Adrenal gland (tissue), 12 donors: ENCODE measurements around the gene PCED1B. TPM values are rescaled to one million over a fixed set of nuclear protein-coding genes. Genes with fewer than 3 reads are reported as not detected.

ENCODE experiments used
- DNase-seq, 7 donors: peaks; one replicate each; pipeline ENCODE4 v3.0.0-alpha.2; 2019 to 2020
- H3K27ac ChIP-seq, 5 donors: fragments of 200-600 bp; sonication (generic) in 4 of 5; 1 replicate in 3 of 5; 2 replicates in 2 of 5; pipeline versions ENCODE4 v1.5.1 to v1.8.0; 2016 to 2020; ENCODE audit warnings: mild to moderate bottlenecking in 1 of 5
- H3K27me3 ChIP-seq: fragments of 200-600 bp; 2 replicates; pipeline ENCODE4 v1.8.0; 2021
- H3K36me3 ChIP-seq, 2 donors: fragments of 200-600 bp; replicated peaks in 1 of 2; 1 replicate in 1 of 2; 2 replicates in 1 of 2; pipeline versions ENCODE4 v1.5.1 to v1.8.0; 2018 to 2022
- H3K4me1 ChIP-seq, 2 donors: fragments of 200-600 bp; replicated peaks in 1 of 2; 1 replicate in 1 of 2; 2 replicates in 1 of 2; pipeline versions ENCODE4 v1.5.1 to v1.8.0; 2018 to 2021
- H3K4me3 ChIP-seq, 4 donors: fragments of 200-600 bp; sonication (generic) in 3 of 4; one replicate each; pipeline ENCODE4 v1.5.1; 2016 to 2018
- H3K9me3 ChIP-seq, 3 donors: fragments of 200-600 bp; sonication (generic) in 1 of 3; replicated peaks in 1 of 3; 1 replicate in 2 of 3; 2 replicates in 1 of 3; pipeline versions ENCODE4 v1.5.1 to v1.8.0; 2016 to 2021
- POLR2A ChIP-seq, 2 donors: fragments of 450-650 bp; IDR thresholded peaks; one replicate each; pipeline ENCODE4 v1.6.1; 2017; ENCODE audit warnings: antibody characterized with exemption in 2 of 2, mild to moderate bottlenecking in 2 of 2, moderate library complexity in 1 of 2
- WGBS, 4 donors: extraction: QIAGEN DNeasy Blood & Tissue Kit in 2 of 4; methylation state at CpG; one replicate each; pipeline versions ENCODE4 v1.1.5 to v1.1.7; 2013 to 2017; 5-methylcytosine and 5-hydroxymethylcytosine counted together
- intact Hi-C, 2 donors: fragments of 100-400 bp; cut with DNase I; formaldehyde crosslinking; loops; one replicate each; pipeline versions ENCODE4 v1.14.1 to v1.15.0; 2022 to 2023
- polyA plus RNA-seq, 3 donors: library from polyadenylated mRNA; stranded (reverse); fragments of 200-250 nt in 2 of 3; fragments of 350-450 nt in 1 of 3; fragmentation: Illumina TruSeq in 1 of 3; extraction: RNeasy Lipid Tissue Mini Kit (QIAGEN cat#74804) in 1 of 3; gene quantifications; one replicate each; pipeline ENCODE4 v1.2.3, GENCODE V29; 2013 to 2014
- total RNA-seq, 9 donors: library from RNA; depleted of rRNA in 4 of 9; stranded (reverse); fragments of >200 nt in 4 of 9; fragments of 120-200 nt in 1 of 9; fragmentation: NEBNext Ultra II Directional in 1 of 9; extraction: Animal tissue kit (Norgen Biotek cat#: 25700) in 1 of 9; gene quantifications; one replicate each; pipeline versions ENCODE4 v1.1.0 to v1.2.4, GENCODE V29; 2013 to 2023
- TF ChIP-seq, protein P1 (sequence below), 6 experiments: fragments of 450-650 bp in 4 of 6; fragments of 200-600 bp in 2 of 6; sonication (generic) in 1 of 6; IDR thresholded peaks; 1 replicate in 5 of 6; 2 replicates in 1 of 6; pipeline versions ENCODE4 v1.5.1 to v1.8.0; 2016 to 2021; ENCODE audit warnings: antibody characterized with exemption in 6 of 6, mild to moderate bottlenecking in 2 of 6, moderate library complexity in 1 of 6
- donor health status: healthy with polysubstance abuse.
- donor health status: Bipolar disorder and iron deficiency.
- donor health status: DM: yes; HTN: yes; CAD: no.
- donor health status: DM: no; HTN: no; CAD: no.
- donor health status: DM: no; HTN: no; CAD: no.
- donor health status: DM: yes; HTN: yes; CAD: no.

The PCED1B gene
- total and polyA plus RNA-seq, 12 donors = 8.0 to 110 (median 39.9) TPM

DNA sequence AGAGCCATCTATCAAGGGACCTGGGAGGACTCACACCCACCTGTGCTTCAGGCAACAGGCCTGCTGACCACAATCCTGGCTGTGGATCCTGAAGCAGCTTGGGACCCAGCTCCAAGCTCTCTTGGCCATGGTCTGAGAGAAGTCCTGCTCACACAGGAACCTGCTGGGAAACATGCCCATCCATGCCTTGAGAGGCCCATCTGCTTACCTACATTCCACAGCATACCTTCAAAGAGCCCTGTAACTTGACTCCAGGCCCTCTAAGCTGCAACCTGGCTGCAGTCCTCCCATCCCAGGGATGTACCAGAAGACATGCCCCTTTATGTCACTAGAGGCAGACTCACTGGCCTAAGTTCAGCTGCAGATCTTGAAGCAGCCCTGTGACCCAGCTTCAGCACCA is 62.0 kb downstream of the PCED1B start:
- no peak overlapping the region for H3K4me3 ChIP-seq
- TF ChIP-seq POLR2A (IDR thresholded peaks at IDR 0.05) = no peak
- TF ChIP-seq, protein P1, sequence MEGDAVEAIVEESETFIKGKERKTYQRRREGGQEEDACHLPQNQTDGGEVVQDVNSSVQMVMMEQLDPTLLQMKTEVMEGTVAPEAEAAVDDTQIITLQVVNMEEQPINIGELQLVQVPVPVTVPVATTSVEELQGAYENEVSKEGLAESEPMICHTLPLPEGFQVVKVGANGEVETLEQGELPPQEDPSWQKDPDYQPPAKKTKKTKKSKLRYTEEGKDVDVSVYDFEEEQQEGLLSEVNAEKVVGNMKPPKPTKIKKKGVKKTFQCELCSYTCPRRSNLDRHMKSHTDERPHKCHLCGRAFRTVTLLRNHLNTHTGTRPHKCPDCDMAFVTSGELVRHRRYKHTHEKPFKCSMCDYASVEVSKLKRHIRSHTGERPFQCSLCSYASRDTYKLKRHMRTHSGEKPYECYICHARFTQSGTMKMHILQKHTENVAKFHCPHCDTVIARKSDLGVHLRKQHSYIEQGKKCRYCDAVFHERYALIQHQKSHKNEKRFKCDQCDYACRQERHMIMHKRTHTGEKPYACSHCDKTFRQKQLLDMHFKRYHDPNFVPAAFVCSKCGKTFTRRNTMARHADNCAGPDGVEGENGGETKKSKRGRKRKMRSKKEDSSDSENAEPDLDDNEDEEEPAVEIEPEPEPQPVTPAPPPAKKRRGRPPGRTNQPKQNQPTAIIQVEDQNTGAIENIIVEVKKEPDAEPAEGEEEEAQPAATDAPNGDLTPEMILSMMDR (IDR thresholded peaks at IDR 0.05) = no peak
- H3K27me3 ChIP-seq = no peaks in the 10 kb centered on the region
- DNase-seq = no peak
- no peaks in the 10 kb centered on the region for H3K36me3 ChIP-seq
- intact Hi-C loops = no loop called here
- no peaks in the 10 kb centered on the region for H3K4me1 ChIP-seq
- H3K9me3 ChIP-seq = no peaks in the 10 kb centered on the region
- no peak overlapping the region for H3K27ac ChIP-seq

- Histone ChIP-seq H3K9me3 (no peaks in the 10 kb centered on the region), H3K4me3 (no peak overlapping the region), H3K36me3 (no peaks in the 10 kb centered on the region), H3K27me3 (no peaks in the 10 kb centered on the region), H3K4me1 (no peaks in the 10 kb centered on the region), H3K27ac (no peak overlapping the region)
- WGBS, 4 donors = 74 to 90% (median 83%) methylated on average over 2 of the region's 2 CpGs
- TF ChIP-seq, protein P1 (IDR thresholded peaks at IDR 0.05) = no peak
- no peak for TF ChIP-seq POLR2A (IDR thresholded peaks at IDR 0.05)
- no peak for DNase-seq
- intact Hi-C loops = no loop called here
Measured at GRCh38 chr12:47144769-47145168, 65.3 kb downstream of the PCED1B start.

DNA sequence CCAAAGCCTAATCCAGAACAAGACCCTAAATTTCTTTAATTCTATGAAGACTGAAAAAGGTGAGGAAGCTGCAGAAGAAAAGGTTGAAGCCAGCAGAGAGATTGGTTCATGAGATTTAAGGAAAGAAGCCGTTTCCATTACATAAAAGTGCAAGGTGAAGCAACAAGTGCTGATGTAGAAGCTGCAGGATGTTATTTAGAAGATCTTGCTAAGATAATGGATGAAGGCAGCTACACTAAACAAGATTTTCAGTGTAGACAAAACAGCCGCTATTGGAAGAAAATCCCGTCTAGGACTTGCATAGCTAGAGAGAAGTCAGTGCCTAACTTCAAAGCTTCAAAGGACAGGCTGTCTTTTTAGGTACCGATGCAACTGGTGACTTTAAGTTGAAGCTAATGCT is 65.8 kb downstream of the PCED1B start:
- intact Hi-C loops = no loop called here
- Histone ChIP-seq H3K4me3 (no peak overlapping the region), H3K4me1 (no peaks in the 10 kb centered on the region), H3K36me3 (no peaks in the 10 kb centered on the region), H3K9me3 (no peaks in the 10 kb centered on the region), H3K27me3 (no peaks in the 10 kb centered on the region), H3K27ac (no peak overlapping the region)
- 84 to 93% (median 90%) methylated on average over 4 of the region's 4 CpGs for WGBS, 4 donors
- TF ChIP-seq, protein P1 (IDR thresholded peaks at IDR 0.05) = no peak
- no peak for TF ChIP-seq POLR2A (IDR thresholded peaks at IDR 0.05)
- no peak for DNase-seq

DNA sequence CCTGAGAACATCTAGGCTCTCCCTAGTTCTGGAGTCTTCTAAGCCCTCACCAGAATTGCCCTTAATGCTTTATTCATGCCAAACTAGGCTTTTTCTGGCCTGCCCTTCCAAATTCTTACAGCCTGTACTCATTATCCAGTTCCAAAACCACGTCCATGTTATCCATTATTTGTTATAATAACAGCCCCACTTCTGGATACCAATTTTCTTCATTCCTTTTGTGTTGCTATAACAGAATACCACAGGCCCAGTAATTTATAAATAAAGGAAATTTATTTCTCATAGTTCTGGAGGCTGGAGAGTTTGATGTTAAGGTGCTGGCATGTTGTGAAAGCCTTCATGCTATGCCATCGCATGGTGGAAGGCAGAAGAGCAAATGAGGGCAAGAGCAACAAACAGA is 68.3 kb downstream of the PCED1B start:
- no peak for DNase-seq
- H3K4me3 ChIP-seq = no peak overlapping the region
- intact Hi-C loops = no loop called here
- H3K27me3 ChIP-seq = no peaks in the 10 kb centered on the region
- TF ChIP-seq, protein P1 (IDR thresholded peaks at IDR 0.05) = no peak
- TF ChIP-seq POLR2A (IDR thresholded peaks at IDR 0.05) = no peak
- WGBS, 4 donors = 90 to 98% (median 94%) methylated on average over 2 of the region's 2 CpGs
- no peaks in the 10 kb centered on the region for H3K36me3 ChIP-seq
- no peak overlapping the region for H3K27ac ChIP-seq
- H3K4me1 ChIP-seq = no peaks in the 10 kb centered on the region
- no peaks in the 10 kb centered on the region for H3K9me3 ChIP-seq
